Natural killer cell (primary cell): Measurements from ENCODE around the gene PCYT2. TPM values are rescaled to one million over a fixed set of nuclear protein-coding genes. Genes with fewer than 3 reads are reported as not detected.
A peak's percentile ranks its signal among the peaks of the same experiment; 100 is the strongest.

ENCODE experiments used
- ATAC-seq, 3 donors: fragments of 150-1000 bp in 2 of 3; fragments of 200-7000 bp in 1 of 3; cut with Tn5 transposase; 1 replicate in 1 of 3; 2 replicates in 2 of 3; pipeline ENCODE4 v1.10.0; 2021; ENCODE audit warnings: mild to moderate bottlenecking in 2 of 3, moderate library complexity in 2 of 3
- DNase-seq, 2 donors: peaks; one replicate each; pipeline versions ENCODE4 v3.0.0 to v3.0.0-alpha.2; 2013 to 2021; ENCODE audit warnings: mixed read lengths in 1 of 2
- H3K27ac ChIP-seq: one replicate; pipeline ENCODE4 v1.5.1; 2013; ENCODE audit warnings: mild to moderate bottlenecking, low read length
- H3K27me3 ChIP-seq: one replicate; pipeline ENCODE4 v1.6.1; 2013; ENCODE audit warnings: low read length; ENCODE audit not compliant: control insufficient read depth, insufficient read depth
- H3K36me3 ChIP-seq: one replicate; pipeline ENCODE4 v1.6.1; 2013; ENCODE audit warnings: low read length; ENCODE audit not compliant: control insufficient read depth, insufficient read depth
- H3K4me1 ChIP-seq: one replicate; pipeline ENCODE4 v1.6.1; 2013; ENCODE audit warnings: low read length; ENCODE audit not compliant: control insufficient read depth, insufficient read depth
- H3K4me3 ChIP-seq: one replicate; pipeline ENCODE4 v1.5.1; 2013; ENCODE audit warnings: low read length
- H3K9me3 ChIP-seq: one replicate; pipeline ENCODE4 v1.6.1; 2013; ENCODE audit warnings: low read length; ENCODE audit not compliant: control insufficient read depth, insufficient read depth
- H3K27ac Mint-ChIP-seq, 2 donors: one replicate each; pipeline ENCODE4 v1.8.0; 2022; ENCODE audit warnings: mild to moderate bottlenecking in 2 of 2, mixed read lengths in 2 of 2, moderate library complexity in 1 of 2
- H3K27me3 Mint-ChIP-seq, 2 donors: one replicate each; pipeline ENCODE4 v1.8.0; 2022; ENCODE audit warnings: low read depth in 2 of 2, mixed read lengths in 2 of 2
- H3K36me3 Mint-ChIP-seq: one replicate; pipeline ENCODE4 v1.8.0; 2022; ENCODE audit warnings: mixed read lengths
- H3K4me1 Mint-ChIP-seq, 2 donors: one replicate each; pipeline ENCODE4 v1.8.0; 2022; ENCODE audit warnings: mixed read lengths in 2 of 2
- H3K4me3 Mint-ChIP-seq: one replicate; pipeline ENCODE4 v1.8.0; 2022; ENCODE audit warnings: mild to moderate bottlenecking, moderate library complexity, mixed read lengths
- H3K9me3 Mint-ChIP-seq, 2 donors: one replicate each; pipeline ENCODE4 v1.8.0; 2022; ENCODE audit warnings: mixed read lengths in 2 of 2
- CTCF ChIP-seq: fragments of 200-600 bp; IDR thresholded peaks from one replicate; pipeline ENCODE4 v1.8.0; 2022; ENCODE audit warnings: antibody characterized with exemption
- WGBS: methylation state at CpG from one replicate; pipeline ENCODE4 v1.1.7; 2013; ENCODE audit warnings: missing lambda C conversion rate; ENCODE audit not compliant: insufficient coverage; 5-methylcytosine and 5-hydroxymethylcytosine counted together
- intact Hi-C: fragments of 100-400 bp; cut with micrococcal nuclease; formaldehyde crosslinking; loops from one replicate; pipeline ENCODE4 v1.14.2; 2022
- total RNA-seq, 4 donors: library from RNA; stranded (reverse); fragments of 120-200 nt in 1 of 4; gene quantifications; one replicate each; pipeline versions ENCODE4 v1.2.3 to v1.2.4, GENCODE V29; 2013 to 2022

PCYT2 gene
- total RNA-seq, 3 donors from 2014 or later (not counting 1 experiment from before 2014, with no cell fraction given) = 30.6 to 34.4 (median 34.2) TPM

GRCh38 chr17:81879121-81879520, 32.1 kb downstream of the PCYT2 start:
- no peak overlapping the region for H3K27ac ChIP-seq
- no peak for DNase-seq
- TF ChIP-seq CTCF = no peak
- H3K9me3 ChIP-seq = no peaks in the 10 kb centered on the region
- no peaks in the 10 kb centered on the region for H3K4me1 Mint-ChIP-seq
- no peaks in the 10 kb centered on the region for H3K4me1 ChIP-seq
- no peaks in the 10 kb centered on the region for H3K27me3 ChIP-seq
- peaks cover 7% of the 10 kb centered on the region for H3K36me3 ChIP-seq
- intact Hi-C loops = loop anchor here (10.0 kb wide), 1 partner anchor 216 kb away; the partner anchor contains the start of gene FASN
- 96% methylated on average over 5 of the region's 5 CpGs for WGBS
- H3K4me3 Mint-ChIP-seq = no peak overlapping the region
- H3K27ac Mint-ChIP-seq = no peak overlapping the region
- H3K9me3 Mint-ChIP-seq = no peaks in the 10 kb centered on the region
- ATAC-seq = no peak
- H3K27me3 Mint-ChIP-seq = no peaks in the 10 kb centered on the region
- H3K36me3 Mint-ChIP-seq = peaks cover 5% of the 10 kb centered on the region
- no peak overlapping the region for H3K4me3 ChIP-seq

- no peak overlapping the region for H3K4me3 Mint-ChIP-seq
- 100% methylated on average over 3 of the region's 3 CpGs for WGBS
- H3K9me3 Mint-ChIP-seq = no peaks in the 10 kb centered on the region
- no peak for TF ChIP-seq CTCF
- Histone ChIP-seq H3K27me3 (no peaks in the 10 kb centered on the region), H3K27ac (no peak overlapping the region), H3K4me1 (no peaks in the 10 kb centered on the region), H3K4me3 (no peak overlapping the region), H3K36me3 (peaks cover 5% of the 10 kb centered on the region), H3K9me3 (no peaks in the 10 kb centered on the region)
- ATAC-seq = no peak
- peaks cover 5% of the 10 kb centered on the region for H3K36me3 Mint-ChIP-seq
- no peaks in the 10 kb centered on the region for H3K27me3 Mint-ChIP-seq
- no peak for DNase-seq
- peak overlapping the region in 1 of 2 donors; percentile 15 for H3K27ac Mint-ChIP-seq
- no peaks in the 10 kb centered on the region for H3K4me1 Mint-ChIP-seq
- intact Hi-C loops = loop anchor here (10.0 kb wide), 1 partner anchor 217 kb away; the partner anchor contains the start of gene FASN
These were observed 32.9 kb downstream of the PCYT2 start for GRCh38 chr17:81878294-81878693.

- Histone ChIP-seq H3K4me3 (no peak overlapping the region), H3K36me3 (peaks cover 5% of the 10 kb centered on the region), H3K27ac (no peak overlapping the region), H3K4me1 (peaks cover 4% of the 10 kb centered on the region), H3K27me3 (no peaks in the 10 kb centered on the region), H3K9me3 (no peaks in the 10 kb centered on the region)
- Mint-ChIP-seq H3K36me3 (peaks cover 5% of the 10 kb centered on the region), H3K9me3 (no peaks in the 10 kb centered on the region), H3K4me3 (no peak overlapping the region), H3K27ac (peak overlapping the region in 1 of 2 donors; percentile 15), H3K4me1 (peaks cover 0 to 6% of the 10 kb centered on the region in 2 donors), H3K27me3 (no peaks in the 10 kb centered on the region)
- 92% methylated on average over 5 of the region's 5 CpGs for WGBS
- intact Hi-C loops = loop anchor here (10.0 kb wide), 1 partner anchor 217 kb away; the partner anchor contains the start of gene FASN
- TF ChIP-seq CTCF = no peak
- ATAC-seq (no peak), DNase-seq (no peak)
These were observed 33.6 kb downstream of the PCYT2 start for GRCh38 chr17:81877569-81877968.
